Measurements from ENCODE around the gene WNT5A.

WNT5A gene

GRCh38 chr3:55446850-55447249, 40.3 kb downstream of the WNT5A start:
- no peak for DNase-seq (ENCODE audit: low read depth, low spot score)

GRCh38 chr3:55445551-55445950, 41.6 kb downstream of the WNT5A start:
- DNase-seq (ENCODE audit: low read depth, low spot score), result no peak

DNA sequence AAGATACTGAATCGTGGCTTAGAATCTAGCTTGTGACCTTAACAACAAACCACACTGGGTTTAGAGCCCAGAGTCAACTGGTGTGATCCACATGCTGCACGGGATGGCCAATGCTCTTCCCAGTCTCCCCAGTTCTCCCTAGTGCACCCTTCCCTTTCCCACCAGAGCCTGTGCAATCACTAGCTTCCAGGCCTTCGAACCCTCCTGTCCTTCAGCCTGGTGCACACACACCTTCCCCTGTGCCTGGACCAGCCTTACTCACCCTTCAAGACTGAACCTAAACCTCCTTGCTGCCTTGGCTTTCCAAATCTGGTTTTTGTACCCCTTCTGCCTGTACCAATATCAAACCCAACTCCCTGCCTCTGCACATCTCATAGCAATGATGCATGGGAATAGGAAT, 43.8 kb downstream of the WNT5A start:
- DNase-seq (ENCODE audit: low read depth, low spot score), result no peak

GRCh38 chr3:55442861-55443260, 44.2 kb downstream of the WNT5A start:
- no peak for DNase-seq (ENCODE audit: low read depth, low spot score)

DNA sequence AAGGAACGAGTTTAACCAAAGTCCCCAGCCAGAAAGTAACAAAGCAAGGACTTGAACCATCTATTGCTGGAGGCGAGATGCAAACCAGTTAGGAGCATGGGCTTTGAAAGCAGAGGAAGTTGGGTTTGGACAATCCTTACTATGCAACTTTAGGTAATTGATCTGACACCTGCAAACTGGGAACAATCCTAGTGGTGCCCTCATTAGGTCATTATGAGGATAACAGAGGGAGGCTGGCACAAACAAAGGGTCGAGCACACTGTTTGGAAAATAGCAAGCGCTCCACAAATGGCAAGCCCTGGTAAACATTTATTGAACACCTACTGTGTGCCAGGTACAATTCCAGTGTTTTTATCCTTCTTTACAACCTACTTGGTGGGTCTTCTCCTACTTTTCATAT, 45.6 kb downstream of the WNT5A start:
- no peak for DNase-seq (ENCODE audit: low read depth, low spot score)

DNA sequence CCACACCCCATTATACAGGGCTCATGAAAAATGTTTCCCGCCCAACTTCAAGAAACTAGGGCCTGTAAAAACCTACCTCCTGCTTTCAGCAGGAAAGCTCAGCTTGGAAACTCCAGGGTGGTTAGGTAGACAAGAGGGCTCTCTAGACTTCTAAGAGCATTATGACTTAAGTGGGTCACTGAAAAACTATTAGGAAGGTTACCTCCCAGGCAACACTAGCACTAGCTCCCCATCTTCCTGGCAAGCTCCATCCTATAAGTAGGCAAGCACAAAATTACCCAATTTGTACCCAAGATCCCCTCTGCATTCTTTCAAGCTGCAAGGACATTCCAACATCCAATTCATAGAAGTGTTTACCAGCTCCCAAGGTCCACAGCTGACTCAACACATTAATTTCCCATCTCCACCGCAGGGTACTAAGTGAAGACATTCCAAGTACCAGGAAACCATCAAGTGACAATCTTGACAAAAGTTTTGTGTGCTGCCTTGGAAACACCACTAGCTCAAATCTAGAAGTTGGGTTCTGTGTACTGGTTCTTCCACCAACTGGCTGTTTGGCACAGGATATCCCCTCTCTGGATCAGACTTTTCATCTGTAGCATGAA, 46.9 kb downstream of the WNT5A start:
- no peak for DNase-seq (ENCODE audit: low read depth, low spot score)

DNA sequence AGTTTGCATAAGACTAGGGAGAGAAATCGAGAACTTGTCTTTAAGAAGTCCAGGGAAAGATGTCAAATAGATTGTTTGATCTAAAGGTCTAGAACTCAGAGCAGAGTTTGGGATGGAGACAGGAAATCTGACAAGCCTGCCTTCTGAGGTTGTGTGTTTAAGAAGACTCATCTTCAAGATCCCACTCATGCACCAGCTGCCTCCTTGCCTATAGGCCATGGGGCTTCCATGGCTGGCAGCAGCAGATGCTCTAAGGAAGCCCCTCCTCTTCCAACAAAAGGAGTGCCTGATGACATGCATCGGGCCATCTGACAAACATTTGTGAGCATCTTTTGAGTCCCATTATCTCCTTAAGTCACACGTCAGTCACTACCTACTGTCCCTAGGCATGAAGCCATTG, 47.4 kb downstream of the WNT5A start:
- DNase-seq (ENCODE audit: low read depth, low spot score), result no peak

- DNase-seq (ENCODE audit: low read depth, low spot score), result no peak
Measured at GRCh38 chr3:55436644-55437043, 50.5 kb downstream of the WNT5A start.

DNA sequence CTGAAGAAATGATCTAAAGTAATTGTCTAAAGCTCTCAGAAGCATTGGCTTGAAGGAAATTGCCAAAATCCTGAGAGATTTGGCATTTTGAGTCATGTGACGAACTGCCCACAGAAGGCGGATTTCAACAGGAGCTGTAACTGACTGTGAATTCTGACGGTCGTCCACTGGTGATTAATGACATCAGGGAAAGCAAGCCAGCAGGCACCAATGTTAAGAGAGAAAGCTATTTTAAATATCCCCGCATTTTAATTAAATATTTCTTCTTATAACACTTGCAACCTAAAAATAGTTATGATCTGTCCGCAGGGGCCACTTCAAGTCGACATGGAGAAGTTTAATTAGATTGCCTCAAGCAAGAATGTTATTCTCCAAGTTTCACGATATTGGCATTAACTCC, 51.6 kb downstream of the WNT5A start:
- no peak for DNase-seq (ENCODE audit: low read depth, low spot score)

- DNase-seq (ENCODE audit: low read depth, low spot score), result peak; percentile 44
Measured at GRCh38 chr3:55434789-55435188, 52.3 kb downstream of the WNT5A start.

DNA sequence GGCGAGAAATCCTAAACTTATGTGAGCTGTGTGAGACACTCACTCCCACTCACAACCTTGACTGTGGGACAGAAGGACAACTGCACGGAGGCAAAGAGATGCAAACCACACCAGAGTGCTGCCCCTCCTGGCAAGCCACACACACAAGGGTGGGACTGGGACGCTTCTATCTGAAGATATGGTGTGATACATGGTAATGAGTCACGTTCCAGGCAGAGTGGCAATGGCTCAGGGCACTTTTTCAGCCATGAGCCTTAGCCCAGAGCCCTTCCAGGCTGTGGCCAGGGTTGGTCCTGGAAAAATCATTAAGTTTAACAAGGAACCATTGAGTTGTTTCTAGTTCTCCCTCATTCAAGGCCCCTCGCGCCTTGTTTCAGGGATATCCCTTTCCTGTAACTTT, 56.1 kb downstream of the WNT5A start:
- DNase-seq (ENCODE audit: low read depth, low spot score), result no peak

DNA sequence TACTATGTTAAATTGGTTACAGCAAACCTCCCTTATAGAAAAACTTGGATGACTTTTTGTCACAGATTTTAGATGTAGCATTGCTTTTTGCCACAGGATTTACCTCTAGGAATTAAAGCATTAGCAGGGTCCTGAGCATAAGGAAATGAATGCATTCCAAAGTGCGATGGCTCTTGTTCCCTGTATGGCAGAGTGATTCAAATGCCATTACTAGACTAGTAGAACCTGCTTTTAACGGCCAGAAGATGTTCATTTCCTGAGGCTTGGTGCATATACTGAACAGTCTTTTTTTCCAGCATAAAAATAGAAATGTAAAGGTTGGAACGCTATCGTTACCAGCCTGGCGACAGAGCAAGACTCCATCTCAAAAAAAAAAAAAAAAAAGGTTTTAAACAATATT, 59.4 kb downstream of the WNT5A start:
- DNase-seq (ENCODE audit: low read depth, low spot score), result no peak

GRCh38 chr3:55426486-55426885, 60.6 kb downstream of the WNT5A start:
- no peak for DNase-seq (ENCODE audit: low read depth, low spot score)

DNA sequence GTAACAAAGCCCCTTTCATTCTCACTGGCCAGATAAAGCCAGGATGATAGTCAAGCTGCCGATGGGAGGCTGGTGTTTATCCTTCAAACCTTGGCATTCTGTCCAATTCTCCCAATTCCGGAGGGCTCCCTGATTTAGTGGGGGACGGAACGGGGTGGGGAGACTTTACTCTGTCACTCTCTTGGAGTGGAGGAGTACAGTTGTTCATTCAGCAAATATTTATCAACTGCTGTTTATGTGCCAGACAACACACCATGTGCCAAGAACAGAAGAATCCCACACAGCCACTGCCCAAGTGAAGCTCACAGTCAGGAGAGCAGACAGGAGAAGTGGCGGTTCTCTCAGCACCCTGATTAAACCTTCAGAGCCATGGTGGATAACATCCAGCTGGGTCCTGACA, 63.3 kb downstream of the WNT5A start:
- DNase-seq (ENCODE audit: low read depth, low spot score), result no peak

DNA sequence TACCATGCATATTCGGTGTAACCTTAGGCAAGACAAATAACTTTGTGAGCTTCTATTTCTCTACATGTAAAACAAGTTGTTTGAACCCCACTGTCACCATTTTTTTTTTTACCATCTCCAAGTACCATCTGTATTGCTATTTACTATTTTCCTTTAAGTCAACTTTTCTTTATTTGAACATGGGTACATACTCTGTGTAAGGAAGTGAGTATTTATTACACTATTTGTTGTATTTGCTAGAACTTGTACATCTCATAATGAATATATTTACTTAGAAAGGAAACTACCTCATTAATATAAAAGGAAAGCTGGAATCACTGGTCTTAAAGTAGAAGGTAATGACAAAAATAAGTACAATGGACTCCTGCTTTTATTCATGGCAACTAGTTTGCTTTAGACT, 69.9 kb downstream of the WNT5A start:
- no peak for DNase-seq (ENCODE audit: low read depth, low spot score)

DNA sequence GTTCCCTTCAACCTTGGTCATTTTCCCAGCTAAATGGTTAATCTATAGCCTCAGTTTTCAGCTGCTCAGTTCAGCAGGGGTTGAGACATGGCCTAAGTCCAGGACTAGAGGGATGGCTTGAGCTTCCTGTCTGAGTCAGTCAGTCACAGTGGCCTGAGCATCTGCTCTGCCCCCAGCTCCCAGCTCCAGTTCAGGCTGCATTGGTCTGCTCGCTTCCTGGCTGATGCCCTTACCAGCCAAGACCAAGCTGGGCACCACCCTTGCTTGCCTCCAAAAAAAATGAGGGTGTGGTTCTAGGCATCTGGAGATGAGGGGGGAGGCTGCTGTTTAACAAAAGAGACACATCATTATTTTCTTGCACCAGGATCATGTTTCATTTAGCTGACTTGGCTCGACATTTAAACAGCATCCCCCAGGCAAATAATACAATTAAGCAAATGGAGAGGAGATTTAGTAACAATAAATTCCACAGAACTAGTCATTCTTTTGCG, 70.7 kb downstream of the WNT5A start:
- DNase-seq (ENCODE audit: low read depth, low spot score), result peak; percentile 15

Data from ELF-1 (cell line).